Loucy (cell line): ENCODE measurements around the gene VPS35L.

Source experiments
- H2AFZ ChIP-seq: fragments of 200-600 bp; sonication (generic); 2 replicates; pipeline ENCODE4 v1.6.0; 2016; ENCODE audit warnings: antibody characterized with exemption, mild to moderate bottlenecking, low read length, moderate library complexity
- H3F3A ChIP-seq: fragments of 200-600 bp; 2 replicates; pipeline ENCODE4 v1.6.0; 2016; ENCODE audit warnings: antibody characterized with exemption, low read depth, mild to moderate bottlenecking
- H3K27me3 ChIP-seq: fragments of 200-600 bp; sonication (generic); 2 replicates; pipeline ENCODE4 v1.6.1; 2014; ENCODE audit warnings: low read length, mild to moderate bottlenecking; ENCODE audit not compliant: insufficient read depth, poor library complexity, severe bottlenecking
- H3K36me3 ChIP-seq: fragments of 200-600 bp; sonication (generic); 2 replicates; pipeline ENCODE4 v1.6.1; 2016; ENCODE audit warnings: low read length; ENCODE audit not compliant: insufficient read depth
- H3K4me1 ChIP-seq: fragments of 200-600 bp; sonication (generic); 2 replicates; pipeline ENCODE4 v1.5.1; 2014; ENCODE audit warnings: low read length, mild to moderate bottlenecking; ENCODE audit not compliant: insufficient read depth, poor library complexity, severe bottlenecking
- H3K4me2 ChIP-seq: fragments of 200-600 bp; sonication (generic); 2 replicates; pipeline ENCODE4 v1.6.0; 2014; ENCODE audit warnings: antibody characterized with exemption, low read length, low read depth, mild to moderate bottlenecking; ENCODE audit not compliant: poor library complexity, severe bottlenecking
- H3K4me3 ChIP-seq: fragments of 200-600 bp; sonication (generic); 2 replicates; pipeline ENCODE4 v1.5.1; 2014; ENCODE audit warnings: low read length, mild to moderate bottlenecking, mixed read lengths; ENCODE audit not compliant: poor library complexity, severe bottlenecking
- H3K79me2 ChIP-seq: fragments of 200-600 bp; sonication (generic); 2 replicates; pipeline ENCODE4 v1.6.1; 2014; ENCODE audit warnings: low read length; ENCODE audit not compliant: insufficient read depth
- H3K9ac ChIP-seq: fragments of 200-600 bp; sonication (generic); 2 replicates; pipeline ENCODE4 v1.6.0; 2014; ENCODE audit warnings: mild to moderate bottlenecking, low read depth, low read length, moderate library complexity; ENCODE audit not compliant: poor library complexity, severe bottlenecking
- H3K9me2 ChIP-seq: fragments of 200-600 bp; sonication (generic); replicated peaks from 2 replicates; pipeline ENCODE4 v1.6.1; 2016; ENCODE audit warnings: low read depth, low read length, mixed read lengths
- H3K9me3 ChIP-seq: fragments of 200-600 bp; sonication (generic); 2 replicates; pipeline ENCODE4 v1.6.1; 2014; ENCODE audit warnings: mild to moderate bottlenecking, antibody characterized with exemption, low read length, low read depth; ENCODE audit not compliant: insufficient read depth
- H4K20me1 ChIP-seq: fragments of 200-600 bp; sonication (generic); 2 replicates; pipeline ENCODE4 v1.6.0; 2014; ENCODE audit warnings: antibody characterized with exemption, low read length, mild to moderate bottlenecking; ENCODE audit not compliant: insufficient read depth, poor library complexity, severe bottlenecking
- CTCF ChIP-seq: fragments of 200-600 bp; sonication (generic); conservative IDR thresholded peaks from 2 replicates; pipeline ENCODE4 v1.5.1; 2014; ENCODE audit warnings: mild to moderate bottlenecking, antibody characterized with exemption, low read length
- EZH2phosphoT487 ChIP-seq: fragments of 200-600 bp; IDR thresholded peaks from 2 replicates; pipeline ENCODE4 v1.6.1; 2018; ENCODE audit warnings: antibody characterized with exemption, mild to moderate bottlenecking, moderate library complexity, borderline replicate concordance

Gene VPS35L

GRCh38 chr16:19746561-19746960, 191.1 kb downstream of the VPS35L start:
- no peak overlapping the region for H3K9ac ChIP-seq
- no peaks in the 10 kb centered on the region for H3K4me1 ChIP-seq
- no peak overlapping the region for H3K4me2 ChIP-seq
- no peaks in the 10 kb centered on the region for H3K9me2 ChIP-seq
- no peaks in the 10 kb centered on the region for H3K27me3 ChIP-seq
- TF ChIP-seq CTCF = no peak
- TF ChIP-seq EZH2phosphoT487 = no peak
- H4K20me1 ChIP-seq = no peaks in the 10 kb centered on the region
- no peaks in the 10 kb centered on the region for H3F3A ChIP-seq
- no peaks in the 10 kb centered on the region for H3K36me3 ChIP-seq
- H2AFZ ChIP-seq = no peak overlapping the region
- no peaks in the 10 kb centered on the region for H3K79me2 ChIP-seq
- H3K9me3 ChIP-seq = no peaks in the 10 kb centered on the region
- no peak overlapping the region for H3K4me3 ChIP-seq

- H3K9me3 ChIP-seq = no peaks in the 10 kb centered on the region
- no peaks in the 10 kb centered on the region for H3K4me1 ChIP-seq
- no peak overlapping the region for H3K4me2 ChIP-seq
- H3K27me3 ChIP-seq = no peaks in the 10 kb centered on the region
- no peaks in the 10 kb centered on the region for H3K36me3 ChIP-seq
- H4K20me1 ChIP-seq = no peaks in the 10 kb centered on the region
- H3K9ac ChIP-seq = no peak overlapping the region
- TF ChIP-seq EZH2phosphoT487 = no peak
- TF ChIP-seq CTCF = no peak
- H2AFZ ChIP-seq = no peak overlapping the region
- no peaks in the 10 kb centered on the region for H3K9me2 ChIP-seq
- no peaks in the 10 kb centered on the region for H3F3A ChIP-seq
- H3K79me2 ChIP-seq = no peaks in the 10 kb centered on the region
- no peak overlapping the region for H3K4me3 ChIP-seq
Measured at GRCh38 chr16:19748389-19749168, 193.1 kb downstream of the VPS35L start.

GRCh38 chr16:19749571-19750080, 194.1 kb downstream of the VPS35L start:
- no peak overlapping the region for H3K9ac ChIP-seq
- TF ChIP-seq EZH2phosphoT487 (no peak), CTCF (no peak)
- H3F3A ChIP-seq = no peaks in the 10 kb centered on the region
- no peaks in the 10 kb centered on the region for H3K4me1 ChIP-seq
- H3K79me2 ChIP-seq = no peaks in the 10 kb centered on the region
- H3K36me3 ChIP-seq = no peaks in the 10 kb centered on the region
- H3K4me3 ChIP-seq = no peak overlapping the region
- H3K27me3 ChIP-seq = no peaks in the 10 kb centered on the region
- H3K9me2 ChIP-seq = no peaks in the 10 kb centered on the region
- H3K4me2 ChIP-seq = no peak overlapping the region
- no peaks in the 10 kb centered on the region for H3K9me3 ChIP-seq
- no peak overlapping the region for H2AFZ ChIP-seq
- H4K20me1 ChIP-seq = no peaks in the 10 kb centered on the region
